ENCODE data around the gene EME1. TPM values are rescaled to one million over a fixed set of nuclear protein-coding genes. Genes with fewer than 3 reads are reported as not detected.
"Not testable (repeated sequence)": the region's sequence is repeated elsewhere in the genome, so short reads cannot be mapped to it uniquely, and the experiment has no call there.

The EME1 gene
- total RNA-seq, 2 donors from 2014 or later = 0.24 to 1.3 TPM

- ATAC-seq (peak; percentile 25 to 88), DNase-seq (no peak)
- intact Hi-C loops (cut with DNase I) = no loop called here
These were observed 47.5 kb downstream of the EME1 start for GRCh38 chr17:50420419-50421112.

- intact Hi-C loops (cut with DNase I) = no loop called here
- DNase-seq = no peak
- ATAC-seq = peak in 1 of 2 donors; percentile 5
These were observed 48.5 kb downstream of the EME1 start for GRCh38 chr17:50421308-50422051.

GRCh38 chr17:50422738-50423137 lies 49.7 kb downstream of the EME1 start:
- intact Hi-C loops (cut with DNase I) = no loop called here
- DNase-seq = no peak
- ATAC-seq = no peak

- DNase-seq (peak; percentile 45), ATAC-seq (peak in 1 of 2 donors; percentile 8)
- intact Hi-C loops (cut with DNase I) = no loop called here
These were observed 50.6 kb downstream of the EME1 start for GRCh38 chr17:50423553-50424159.

GRCh38 chr17:50424246-50424995 lies 51.4 kb downstream of the EME1 start:
- no peak for DNase-seq
- no peak for ATAC-seq
- intact Hi-C loops (cut with DNase I) = no loop called here

- DNase-seq = no peak
- ATAC-seq = peak in 1 of 2 donors; percentile 2
- intact Hi-C loops (cut with DNase I) = loop anchor here in 1 of 2 donors (5.0 kb wide), 1 partner anchor 52 kb away; the partner anchor contains the start of gene RSAD1
These were observed 52.1 kb downstream of the EME1 start for GRCh38 chr17:50424996-50425681.

- ATAC-seq = peak; percentile 87 to 92
- DNase-seq = peak; percentile 81
- intact Hi-C loops (cut with DNase I) = loop anchor here in 1 of 2 donors (5.0 kb wide), 1 partner anchor 51 kb away; the partner anchor contains the start of gene RSAD1
These were observed 52.8 kb downstream of the EME1 start, which contains the start of gene ACSF2 for GRCh38 chr17:50425682-50426471. Gene ACSF2, plus strand, starts transcription at chr17:50426218. Its CDS starts 44 bp downstream, at chr17:50426262.

GRCh38 chr17:50426472-50426782 lies 53.4 kb downstream of the EME1 start:
- peak; percentile 3 to 8 for ATAC-seq
- DNase-seq = no peak
- intact Hi-C loops (cut with DNase I) = loop anchor here in 1 of 2 donors (5.0 kb wide), 1 partner anchor 51 kb away; the partner anchor contains the start of gene RSAD1

GRCh38 chr17:50426814-50427787 lies 54.1 kb downstream of the EME1 start:
- peak; percentile 39 to 62 for ATAC-seq
- peak; percentile 35 for DNase-seq
- intact Hi-C loops (cut with DNase I) = loop anchor here in 1 of 2 donors (5.0 kb wide), 1 partner anchor 50 kb away; the partner anchor contains the start of gene RSAD1

- intact Hi-C loops (cut with DNase I) = loop anchor here in 1 of 2 donors (5.0 kb wide), 1 partner anchor 49 kb away; the partner anchor contains the start of gene RSAD1
- DNase-seq, ATAC-seq: not testable (repeated sequence)
These were observed 55.1 kb downstream of the EME1 start for GRCh38 chr17:50428126-50428525.

GRCh38 chr17:50428831-50429424 lies 55.9 kb downstream of the EME1 start:
- intact Hi-C loops (cut with DNase I) = loop anchor here in 1 of 2 donors (5.0 kb wide), 1 partner anchor 48 kb away; the partner anchor contains the start of gene RSAD1
- DNase-seq = no peak
- no peak for ATAC-seq

- DNase-seq (no peak), ATAC-seq (no peak)
- intact Hi-C loops (cut with DNase I) = loop anchor here in 1 of 2 donors (5.0 kb wide), 1 partner anchor 48 kb away; the partner anchor contains the start of gene RSAD1
These were observed 56.8 kb downstream of the EME1 start for GRCh38 chr17:50429793-50430192.

Measured in left cardiac atrium (tissue), 4 donors.